Activated CD4-positive, alpha-beta memory T cell treated with anti-CD3 and anti-CD28 coated beads, Interleukin-2, amount 10 ng/mL, durations not matched to agents 7 days and 5 days (primary cell): ENCODE data around the gene TMEM170B. TPM values are rescaled to one million over a fixed set of nuclear protein-coding genes. Genes with fewer than 3 reads are reported as not detected.

Experiments used
- CTCF ChIA-PET: fragments of 350-600 bp; sonication (Branson Sonifier 250); formaldehyde crosslinking; loops from one replicate; lab custom pipeline; 2021; ENCODE audit warnings: antibody characterized with exemption, inconsistent platforms; lab: Charles Lee
- POLR2A ChIA-PET: fragments of 350-600 bp; sonication (Branson Sonifier 250); formaldehyde crosslinking; loops from one replicate; lab custom pipeline; 2021; ENCODE audit warnings: antibody characterized with exemption; lab: Charles Lee
- DNase-seq: peaks from one replicate; pipeline ENCODE4 v3.0.0-alpha.2; 2020
- H3K27ac Mint-ChIP-seq: one replicate; pipeline ENCODE4 v1.8.0; 2021; ENCODE audit warnings: mild to moderate bottlenecking, mixed read lengths
- H3K27me3 Mint-ChIP-seq: one replicate; pipeline ENCODE4 v1.8.0; 2021; ENCODE audit warnings: mixed read lengths
- H3K36me3 Mint-ChIP-seq: one replicate; pipeline ENCODE4 v1.8.0; 2021; ENCODE audit warnings: low read depth, mixed read lengths
- H3K4me1 Mint-ChIP-seq: one replicate; pipeline ENCODE4 v1.8.0; 2021; ENCODE audit warnings: mixed read lengths
- H3K4me3 Mint-ChIP-seq: one replicate; pipeline ENCODE4 v1.8.0; 2021; ENCODE audit warnings: mild to moderate bottlenecking, mixed read lengths
- H3K9me3 Mint-ChIP-seq: one replicate; pipeline ENCODE4 v1.8.0; 2021; ENCODE audit warnings: mixed read lengths
- total RNA-seq, 2 experiments: library from RNA; stranded (reverse); gene quantifications; one replicate each; pipeline ENCODE4 v1.2.3, GENCODE V29; 2021

Gene TMEM170B
- total RNA-seq, 2 experiments from 2014 or later: 0.48 to 0.50 TPM

DNA sequence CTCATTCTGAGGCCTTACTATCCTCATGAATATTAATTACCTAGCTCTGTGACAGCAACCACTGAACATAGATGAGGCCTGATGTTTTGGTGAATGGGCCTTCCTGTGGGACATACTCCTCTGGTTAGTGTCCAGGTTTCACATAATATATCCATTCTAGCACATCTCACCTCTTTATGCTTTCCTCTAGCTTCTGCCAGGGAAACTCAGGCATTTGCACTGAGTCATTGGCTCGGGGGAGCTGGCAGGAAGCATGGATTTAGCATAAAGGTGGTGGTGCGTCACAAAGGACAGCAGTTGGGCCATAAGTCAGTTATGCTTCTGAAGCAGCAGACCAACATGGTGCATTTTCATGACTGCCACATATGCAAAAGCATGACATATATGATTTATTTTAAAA lies 37.5 kb upstream of the TMEM170B start:
- no peaks in the 10 kb centered on the region for H3K36me3 Mint-ChIP-seq
- no peak overlapping the region for H3K4me3 Mint-ChIP-seq
- H3K4me1 Mint-ChIP-seq: peaks cover 9% of the 10 kb centered on the region
- H3K9me3 Mint-ChIP-seq: no peaks in the 10 kb centered on the region
- H3K27me3 Mint-ChIP-seq: peaks cover 11% of the 10 kb centered on the region
- CTCF ChIA-PET: no interaction called here
- no peak for DNase-seq
- no peak overlapping the region for H3K27ac Mint-ChIP-seq
- POLR2A ChIA-PET: no interaction called here

DNA sequence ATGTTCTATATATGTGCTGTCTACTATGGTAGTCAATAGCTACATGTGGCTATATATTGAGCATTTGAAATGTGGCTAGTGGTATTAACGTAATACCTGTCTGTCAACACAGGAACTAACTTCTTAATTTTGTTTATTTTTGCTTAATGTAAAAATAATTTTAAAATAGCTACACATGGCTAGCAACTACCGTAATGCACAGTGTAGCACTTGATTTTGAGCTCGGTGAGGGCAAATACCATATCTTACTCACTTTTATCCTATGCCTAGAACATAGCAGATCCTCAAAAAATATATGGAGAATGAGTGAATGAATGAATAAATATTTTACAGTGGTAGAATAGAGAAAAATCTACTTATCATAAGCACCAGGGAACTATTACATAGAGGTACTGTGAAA lies 28.1 kb upstream of the TMEM170B start:
- Mint-ChIP-seq H3K9me3 (no peaks in the 10 kb centered on the region), H3K27me3 (peaks cover 47% of the 10 kb centered on the region), H3K4me3 (no peak overlapping the region), H3K36me3 (no peaks in the 10 kb centered on the region), H3K4me1 (no peaks in the 10 kb centered on the region), H3K27ac (no peak overlapping the region)
- POLR2A ChIA-PET: no interaction called here
- CTCF ChIA-PET: interaction anchor here (0.7 to 4.7 kb wide), 6 partner anchors 14 to 366 kb away, joined by 3 to 21 read pairs (median 3); no protein-coding TSS in a partner anchor
- DNase-seq: no peak

DNA sequence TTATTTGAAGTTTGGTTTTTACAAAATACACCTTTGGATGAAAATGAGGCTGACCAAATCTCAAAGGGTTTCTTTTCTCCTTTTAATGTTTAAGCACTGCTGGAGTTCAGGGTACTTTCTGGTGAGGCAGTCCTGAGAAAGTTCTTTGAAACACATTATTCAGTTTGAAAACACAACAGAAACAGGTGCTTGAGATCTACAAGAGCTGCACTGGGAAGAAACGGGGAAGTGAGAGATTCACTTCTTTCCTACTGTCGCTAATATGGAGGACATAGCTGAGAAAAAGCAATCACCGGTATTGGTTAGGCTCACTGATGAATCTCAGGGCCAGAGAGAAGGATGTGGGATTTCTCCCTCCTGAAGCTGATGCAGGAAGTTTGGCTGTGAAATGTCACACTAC lies 22.9 kb upstream of the TMEM170B start:
- no peaks in the 10 kb centered on the region for H3K36me3 Mint-ChIP-seq
- H3K4me3 Mint-ChIP-seq: no peak overlapping the region
- ChIA-PET POLR2A (no interaction called here), CTCF (interaction anchor here (1.1 kb wide), 1 partner anchor 31 kb away, joined by 3 read pairs; no protein-coding TSS in a partner anchor)
- DNase-seq: no peak
- H3K4me1 Mint-ChIP-seq: peaks cover 1% of the 10 kb centered on the region
- no peak overlapping the region for H3K27ac Mint-ChIP-seq
- H3K9me3 Mint-ChIP-seq: peaks cover 6% of the 10 kb centered on the region
- H3K27me3 Mint-ChIP-seq: peaks cover 55% of the 10 kb centered on the region

DNA sequence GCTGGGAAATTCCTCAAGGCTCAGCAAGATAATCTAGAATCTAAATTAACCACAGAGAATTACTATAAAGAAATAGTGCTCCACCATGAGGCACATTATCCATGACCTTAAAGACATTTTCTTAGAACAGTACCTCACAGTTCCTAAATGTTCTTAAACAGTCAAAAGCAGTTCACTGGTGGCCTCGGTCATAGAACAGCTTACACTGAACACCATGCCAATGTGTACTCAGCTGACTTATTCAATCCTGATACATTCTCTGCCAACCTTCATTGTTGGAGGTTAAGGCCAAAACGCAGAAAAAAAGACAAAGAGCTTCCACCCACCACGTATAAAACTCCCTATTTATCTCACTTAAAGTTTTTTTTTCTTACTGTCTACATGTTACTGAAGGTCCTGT lies 21.8 kb upstream of the TMEM170B start:
- Mint-ChIP-seq H3K36me3 (no peaks in the 10 kb centered on the region), H3K27me3 (peaks cover 53% of the 10 kb centered on the region)
- CTCF ChIA-PET: interaction anchor here (1.1 kb wide), 1 partner anchor 30 kb away, joined by 3 read pairs; no protein-coding TSS in a partner anchor

DNA sequence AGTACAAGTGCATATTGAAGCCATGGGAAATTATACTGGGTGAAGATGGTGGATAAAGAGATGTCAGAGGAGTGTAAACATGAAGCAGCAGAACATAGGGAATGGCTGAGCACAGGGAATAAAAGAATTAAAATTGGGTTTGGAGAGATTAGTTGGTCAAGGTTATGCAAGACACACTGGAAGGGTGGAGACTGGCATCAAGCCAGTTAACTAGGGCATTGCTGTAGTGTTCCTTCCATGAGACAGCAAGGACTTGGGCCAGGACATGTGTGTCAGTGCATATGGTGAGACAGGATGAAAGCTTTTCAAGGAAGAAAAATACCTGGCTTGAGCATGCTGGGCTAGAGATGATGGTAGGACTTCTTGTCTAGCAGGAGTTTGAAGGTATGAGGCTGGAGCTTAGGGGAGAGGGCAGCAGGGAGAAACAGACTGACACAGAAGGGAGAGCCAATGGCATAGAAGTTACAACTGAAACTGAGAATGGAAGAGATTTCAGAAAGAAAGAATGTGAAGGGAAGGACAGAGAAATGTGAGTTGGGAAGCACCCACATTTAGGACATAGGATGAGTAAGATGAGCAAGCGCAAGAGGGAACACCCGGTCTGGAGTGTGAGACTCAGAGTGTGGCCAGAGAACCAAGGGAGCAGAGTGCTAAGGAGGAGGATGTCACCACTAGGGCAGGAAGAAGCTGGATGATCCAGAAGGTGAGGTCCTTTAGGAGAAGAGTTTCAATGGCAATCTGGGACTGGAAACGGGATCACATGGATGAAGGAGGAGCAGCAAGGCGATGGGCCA lies 14.5 kb upstream of the TMEM170B start:
- Mint-ChIP-seq H3K36me3 (no peaks in the 10 kb centered on the region), H3K27me3 (peaks cover 14% of the 10 kb centered on the region), H3K9me3 (peaks cover 4% of the 10 kb centered on the region), H3K4me3 (no peak overlapping the region), H3K4me1 (peaks cover 1% of the 10 kb centered on the region), H3K27ac (no peak overlapping the region)
- DNase-seq: no peak
- POLR2A ChIA-PET: no interaction called here
- CTCF ChIA-PET: no interaction called here

More for the DNA sequence above, 21.8 kb upstream of the TMEM170B start:
- H3K4me3 Mint-ChIP-seq: no peak overlapping the region
- no peak for DNase-seq
- POLR2A ChIA-PET: no interaction called here
- H3K9me3 Mint-ChIP-seq: peaks cover 6% of the 10 kb centered on the region
- H3K27ac Mint-ChIP-seq: no peak overlapping the region
- peaks cover 1% of the 10 kb centered on the region for H3K4me1 Mint-ChIP-seq

DNA sequence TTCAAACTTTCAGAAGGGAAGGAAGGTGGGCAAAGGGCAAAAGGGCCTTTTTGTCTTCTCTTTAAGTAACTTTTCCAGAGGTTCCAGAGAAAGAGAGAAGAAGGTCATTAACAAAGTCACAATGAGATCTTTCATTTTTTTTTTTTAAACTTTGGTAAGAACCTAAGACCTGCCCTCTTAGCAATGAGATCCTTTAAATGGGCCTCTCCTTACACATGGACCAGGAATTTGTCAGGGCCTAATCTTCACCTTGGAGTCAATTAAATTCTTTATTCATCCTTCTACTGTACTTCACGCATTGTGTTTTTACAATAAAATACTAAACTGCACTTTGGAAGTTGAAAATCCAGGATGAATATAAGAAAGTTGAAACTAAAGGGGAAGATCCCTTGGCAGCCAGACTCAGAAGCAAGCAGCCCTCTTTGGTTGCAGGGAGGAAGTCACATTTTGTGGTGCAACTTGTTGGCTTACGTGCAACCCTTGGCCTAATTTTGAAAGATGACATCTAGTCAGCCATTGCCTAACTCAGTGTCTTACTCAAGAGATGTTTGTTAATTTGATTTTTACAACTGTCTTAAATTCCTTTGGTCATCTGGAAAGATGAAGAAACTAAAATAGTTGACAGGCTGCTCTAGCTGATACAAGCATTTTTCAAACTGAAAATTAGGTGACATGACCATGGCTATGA lies 11.9 kb upstream of the TMEM170B start:
- Mint-ChIP-seq H3K9me3 (no peaks in the 10 kb centered on the region), H3K27me3 (peaks cover 19% of the 10 kb centered on the region), H3K27ac (no peak overlapping the region), H3K4me1 (no peaks in the 10 kb centered on the region), H3K4me3 (no peak overlapping the region), H3K36me3 (no peaks in the 10 kb centered on the region)
- CTCF ChIA-PET: no interaction called here
- DNase-seq: no peak
- POLR2A ChIA-PET: no interaction called here

DNA sequence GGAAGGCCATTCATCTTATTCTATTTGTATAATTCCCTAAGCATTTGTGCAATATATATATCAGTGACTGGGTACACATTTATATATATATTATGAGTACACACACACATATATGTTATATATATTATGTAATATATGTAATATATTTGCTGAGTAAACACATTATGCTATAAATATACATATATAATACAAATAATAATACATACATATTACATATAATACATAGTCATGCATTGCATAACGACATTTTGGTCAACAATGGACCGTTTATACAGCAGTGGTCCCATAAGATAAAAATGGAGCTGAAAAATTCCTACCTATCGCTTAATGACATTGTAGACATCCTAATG lies 11.4 kb upstream of the TMEM170B start:
- Mint-ChIP-seq H3K27ac (no peak overlapping the region), H3K4me1 (no peaks in the 10 kb centered on the region), H3K36me3 (no peaks in the 10 kb centered on the region), H3K4me3 (no peak overlapping the region), H3K27me3 (peaks cover 14% of the 10 kb centered on the region), H3K9me3 (no peaks in the 10 kb centered on the region)
- CTCF ChIA-PET: no interaction called here
- DNase-seq: no peak
- POLR2A ChIA-PET: no interaction called here

DNA sequence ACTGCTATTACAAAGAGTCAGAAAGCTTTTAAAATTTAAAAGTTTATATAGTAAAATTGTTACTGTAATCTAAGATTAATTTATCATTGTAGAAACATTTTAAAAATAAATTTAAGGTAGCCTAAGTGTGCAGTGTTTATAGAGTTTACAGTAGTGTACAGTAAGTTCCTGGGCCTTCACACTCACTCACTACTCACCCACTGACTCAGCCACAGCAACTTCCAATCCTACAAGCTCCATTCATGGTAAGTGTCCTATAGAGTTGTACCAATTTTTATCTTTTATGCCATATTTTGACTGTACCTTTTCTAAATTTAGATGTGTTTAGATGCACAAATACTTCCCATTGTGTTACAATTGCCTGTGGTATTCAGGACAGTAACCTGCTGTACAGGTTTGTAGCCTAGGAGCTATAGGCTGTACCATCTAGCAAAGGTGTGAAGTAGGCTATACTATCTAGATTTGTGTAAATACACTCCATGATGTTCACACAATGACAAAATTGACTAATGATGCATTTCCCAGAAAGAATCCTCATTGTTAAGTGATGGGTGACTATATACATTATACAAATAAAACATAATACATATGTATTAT lies 10.2 kb upstream of the TMEM170B start:
- Mint-ChIP-seq H3K4me1 (no peaks in the 10 kb centered on the region), H3K9me3 (no peaks in the 10 kb centered on the region), H3K36me3 (no peaks in the 10 kb centered on the region), H3K27ac (no peak overlapping the region), H3K4me3 (no peak overlapping the region), H3K27me3 (peaks cover 19% of the 10 kb centered on the region)
- CTCF ChIA-PET: interaction anchor here (0.8 to 1.2 kb wide), 2 partner anchors 18 to 49 kb away, joined by 3 read pairs; no protein-coding TSS in a partner anchor
- no peak for DNase-seq
- POLR2A ChIA-PET: no interaction called here

DNA sequence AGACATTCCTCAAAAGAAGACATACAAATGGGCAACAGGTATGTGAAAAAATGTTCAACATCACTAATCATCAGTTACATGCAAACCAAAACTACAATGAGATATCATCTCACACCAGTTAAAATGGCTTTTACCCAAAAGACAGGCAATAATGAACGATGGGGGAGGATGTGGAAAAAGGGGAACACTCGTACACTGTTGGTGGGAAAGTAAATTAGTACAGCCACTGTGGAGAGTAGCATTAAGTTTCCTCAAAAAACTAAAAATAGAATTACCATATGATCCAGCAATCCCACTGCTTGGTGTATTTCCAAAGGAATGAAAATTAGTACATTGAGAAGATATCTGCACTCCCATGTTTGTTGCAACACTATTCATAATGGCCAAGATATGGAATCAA lies 8.6 kb upstream of the TMEM170B start:
- Mint-ChIP-seq H3K27ac (no peak overlapping the region), H3K36me3 (no peaks in the 10 kb centered on the region), H3K27me3 (peaks cover 26% of the 10 kb centered on the region), H3K4me3 (no peak overlapping the region), H3K4me1 (no peaks in the 10 kb centered on the region), H3K9me3 (no peaks in the 10 kb centered on the region)
- DNase-seq: no peak
- ChIA-PET POLR2A (no interaction called here), CTCF (no interaction called here)

DNA sequence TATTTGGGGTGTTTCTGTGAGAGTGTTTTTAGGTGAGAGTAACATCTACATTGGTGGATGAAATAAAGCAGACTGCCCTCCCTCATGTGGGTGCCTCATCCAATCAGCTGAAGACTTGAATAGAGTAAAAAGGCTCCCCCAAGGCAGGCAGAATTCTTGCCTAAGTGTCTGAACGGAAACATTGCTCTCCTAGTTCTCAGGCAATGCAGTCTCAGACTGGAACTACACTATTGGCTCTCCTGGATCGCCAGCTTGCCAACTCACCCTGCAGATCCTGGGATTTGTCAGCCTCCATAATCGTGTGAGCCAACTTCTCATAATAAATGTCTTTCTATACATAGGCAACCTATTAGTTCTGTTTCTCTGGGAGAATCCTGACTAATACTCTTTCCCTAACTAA lies 5.5 kb upstream of the TMEM170B start:
- POLR2A ChIA-PET: no interaction called here
- Mint-ChIP-seq H3K27ac (no peak overlapping the region), H3K4me1 (peaks cover 8% of the 10 kb centered on the region), H3K27me3 (peaks cover 47% of the 10 kb centered on the region), H3K36me3 (no peaks in the 10 kb centered on the region), H3K4me3 (no peak overlapping the region), H3K9me3 (no peaks in the 10 kb centered on the region)
- DNase-seq: no peak
- CTCF ChIA-PET: no interaction called here

DNA sequence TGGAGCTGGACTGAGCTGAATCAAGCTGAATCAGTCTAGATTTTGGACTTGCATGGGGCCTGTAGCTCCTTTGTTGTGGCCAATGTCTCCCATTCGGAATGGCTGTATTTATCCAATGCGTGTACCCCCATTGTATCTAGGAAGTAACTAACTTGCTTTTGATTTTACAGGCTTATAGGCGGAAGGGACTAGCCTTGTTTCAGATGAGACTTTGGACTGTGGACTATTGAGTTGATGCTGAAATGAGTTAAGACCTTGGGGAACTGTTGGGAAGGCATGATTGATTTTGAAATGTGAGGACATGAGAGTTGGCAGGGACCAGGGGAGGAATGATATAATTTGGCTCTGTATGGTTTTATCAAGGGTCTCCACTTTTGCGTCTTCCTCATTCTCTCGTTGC lies 3.0 kb upstream of the TMEM170B start:
- ChIA-PET POLR2A (interaction anchor here (0.9 kb wide), 1 partner anchor 9 kb away, joined by 4 read pairs; no protein-coding TSS in a partner anchor), CTCF (no interaction called here)
- Mint-ChIP-seq H3K4me1 (peaks cover 12% of the 10 kb centered on the region), H3K4me3 (no peak overlapping the region), H3K27ac (no peak overlapping the region), H3K9me3 (no peaks in the 10 kb centered on the region), H3K36me3 (no peaks in the 10 kb centered on the region), H3K27me3 (peaks cover 47% of the 10 kb centered on the region)
- DNase-seq: no peak

DNA sequence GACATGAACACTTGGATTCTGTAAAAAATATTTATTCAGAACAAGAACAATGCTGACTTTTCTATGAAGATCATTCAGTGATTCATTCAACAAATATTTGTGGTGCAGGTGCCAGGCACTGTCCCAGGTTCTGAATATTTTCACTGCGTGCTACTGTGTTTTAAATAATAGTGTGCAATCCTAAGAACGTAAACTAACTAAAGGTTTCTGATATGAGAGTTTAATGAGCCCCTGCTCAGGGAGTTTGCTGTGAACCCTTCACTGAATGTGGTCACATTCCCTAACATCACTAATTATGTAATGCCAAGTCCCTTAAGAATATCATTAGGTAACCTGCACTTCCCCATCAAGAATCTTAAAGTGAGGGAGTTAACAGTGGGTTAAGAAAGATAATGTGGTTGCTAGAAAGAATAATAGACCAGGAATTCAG lies 1.7 kb upstream of the TMEM170B start:
- Mint-ChIP-seq H3K9me3 (no peaks in the 10 kb centered on the region), H3K27me3 (peaks cover 52% of the 10 kb centered on the region), H3K4me3 (no peak overlapping the region), H3K4me1 (peaks cover 12% of the 10 kb centered on the region), H3K36me3 (no peaks in the 10 kb centered on the region), H3K27ac (no peak overlapping the region)
- no peak for DNase-seq
- POLR2A ChIA-PET: no interaction called here
- CTCF ChIA-PET: no interaction called here

DNA sequence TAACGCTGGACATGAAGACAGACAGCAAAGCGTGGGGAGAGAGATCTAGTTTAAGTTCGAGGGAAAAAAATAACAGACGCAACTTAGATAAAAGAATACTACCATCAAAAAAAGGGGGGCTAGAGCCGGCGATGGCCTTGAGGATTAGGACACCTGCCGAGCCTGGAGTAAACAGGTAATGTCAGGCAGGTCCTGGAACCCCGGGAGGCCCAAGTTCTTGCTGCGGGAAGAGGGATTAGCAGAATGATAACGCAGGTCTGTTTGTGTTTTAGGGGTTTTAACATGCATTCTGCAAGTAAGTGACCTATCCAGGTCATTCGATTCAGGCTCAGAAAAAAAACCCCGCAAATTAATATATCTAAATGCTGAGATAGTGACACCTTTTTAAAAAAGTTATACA lies 754 bp upstream of the TMEM170B start:
- H3K4me1 Mint-ChIP-seq: peaks cover 12% of the 10 kb centered on the region
- no peaks in the 10 kb centered on the region for H3K36me3 Mint-ChIP-seq
- ChIA-PET CTCF (no interaction called here), POLR2A (no interaction called here)
- no peak overlapping the region for H3K27ac Mint-ChIP-seq
- peaks cover 53% of the 10 kb centered on the region for H3K27me3 Mint-ChIP-seq
- H3K9me3 Mint-ChIP-seq: no peaks in the 10 kb centered on the region
- no peak for DNase-seq
- H3K4me3 Mint-ChIP-seq: peak overlapping the region; percentile 70
